ENCODE data around the gene SLC19A2. TPM values are rescaled to one million over a fixed set of nuclear protein-coding genes. Genes with fewer than 3 reads are reported as not detected.

SLC19A2 gene
- total and polyA plus RNA-seq, 2 donors (not counting 1 experiment from before 2014, with no cell fraction given), result 5.2 to 8.9 TPM

GRCh38 chr1:169521226-169521625 is 35.5 kb upstream of the SLC19A2 start:
- Histone ChIP-seq H3K79me2 (ENCODE audit: control insufficient read depth, insufficient read depth, low read length) (no peaks in the 10 kb centered on the region), H4K20me1 (ENCODE audit: control insufficient read depth, extremely low read depth, insufficient read depth, low read length) (no peaks in the 10 kb centered on the region), H3K36me3 (ENCODE audit: control insufficient read depth, insufficient read depth, low read length) (no peaks in the 10 kb centered on the region), H3K4me2 (ENCODE audit: extremely low read depth, insufficient read depth, low read length) (no peak overlapping the region), H3K4me3 (replicated peaks in 1 of 4; ENCODE audit: control extremely low read depth in 1 of 4, insufficient read depth in 1 of 4, low read depth in 3 of 4, low read length in 4 of 4) (no peak overlapping the region), H3K27ac (ENCODE audit: insufficient read depth, low read length) (no peak overlapping the region), H3K9ac (ENCODE audit: insufficient read depth, low read length) (no peak overlapping the region), H3K4me1 (ENCODE audit: control insufficient read depth, extremely low read depth, insufficient read depth, low read length) (no peaks in the 10 kb centered on the region), H2AFZ (ENCODE audit: low read length) (no peak overlapping the region), H3K9me3 (ENCODE audit: control insufficient read depth, insufficient read depth, low read depth, low read length) (no peaks in the 10 kb centered on the region), H3K27me3 (ENCODE audit: control insufficient read depth, insufficient read depth, low read length) (no peaks in the 10 kb centered on the region)
- no peak for DNase-seq (ENCODE audit: low read depth in 2 of 2)
- no peak for TF ChIP-seq EZH2 (IDR thresholded peaks at IDR 0.05; ENCODE audit: low read length, missing control alignments)
- TF ChIP-seq, protein P1, sequence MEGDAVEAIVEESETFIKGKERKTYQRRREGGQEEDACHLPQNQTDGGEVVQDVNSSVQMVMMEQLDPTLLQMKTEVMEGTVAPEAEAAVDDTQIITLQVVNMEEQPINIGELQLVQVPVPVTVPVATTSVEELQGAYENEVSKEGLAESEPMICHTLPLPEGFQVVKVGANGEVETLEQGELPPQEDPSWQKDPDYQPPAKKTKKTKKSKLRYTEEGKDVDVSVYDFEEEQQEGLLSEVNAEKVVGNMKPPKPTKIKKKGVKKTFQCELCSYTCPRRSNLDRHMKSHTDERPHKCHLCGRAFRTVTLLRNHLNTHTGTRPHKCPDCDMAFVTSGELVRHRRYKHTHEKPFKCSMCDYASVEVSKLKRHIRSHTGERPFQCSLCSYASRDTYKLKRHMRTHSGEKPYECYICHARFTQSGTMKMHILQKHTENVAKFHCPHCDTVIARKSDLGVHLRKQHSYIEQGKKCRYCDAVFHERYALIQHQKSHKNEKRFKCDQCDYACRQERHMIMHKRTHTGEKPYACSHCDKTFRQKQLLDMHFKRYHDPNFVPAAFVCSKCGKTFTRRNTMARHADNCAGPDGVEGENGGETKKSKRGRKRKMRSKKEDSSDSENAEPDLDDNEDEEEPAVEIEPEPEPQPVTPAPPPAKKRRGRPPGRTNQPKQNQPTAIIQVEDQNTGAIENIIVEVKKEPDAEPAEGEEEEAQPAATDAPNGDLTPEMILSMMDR (conservative IDR thresholded peaks at IDR 0.05 in 1 of 2, IDR thresholded peaks at IDR 0.05 in 1 of 2; ENCODE audit: low read depth in 1 of 2, low read length in 2 of 2), result no peak

DNA sequence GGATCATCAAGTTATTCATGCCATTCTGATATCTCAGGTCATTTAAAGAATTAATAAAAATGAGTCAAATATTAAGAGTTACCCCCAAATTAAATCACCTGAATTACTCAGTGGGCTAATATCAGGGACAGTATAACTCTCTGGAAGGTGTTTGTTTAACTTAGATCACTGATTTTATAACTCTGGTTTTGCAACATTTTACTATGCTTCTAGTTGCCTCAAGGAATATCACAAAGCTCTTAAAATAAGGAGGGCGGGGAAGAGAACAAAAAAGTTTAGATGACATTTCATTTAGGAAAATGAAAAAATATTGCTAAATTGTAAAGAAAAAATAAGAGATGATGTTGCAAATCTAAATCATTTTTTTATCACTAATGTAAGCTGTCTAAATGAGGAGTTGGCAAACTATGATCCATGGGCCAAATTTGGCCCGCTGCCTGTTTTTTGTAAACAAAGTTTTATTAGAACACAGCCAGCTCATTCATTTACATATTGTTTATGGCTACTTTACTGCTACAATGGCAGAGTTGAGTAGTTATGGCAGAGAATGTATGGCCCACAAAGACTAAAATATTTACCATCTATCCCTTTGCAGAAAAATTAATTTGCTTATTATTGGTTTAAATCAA is 31.9 kb upstream of the SLC19A2 start:
- H3K4me1 ChIP-seq (ENCODE audit: control insufficient read depth, extremely low read depth, insufficient read depth, low read length), result no peaks in the 10 kb centered on the region
- H3K4me2 ChIP-seq (ENCODE audit: extremely low read depth, insufficient read depth, low read length), result no peak overlapping the region
- no peak for DNase-seq (ENCODE audit: low read depth in 2 of 2)
- H4K20me1 ChIP-seq (ENCODE audit: control insufficient read depth, extremely low read depth, insufficient read depth, low read length), result no peaks in the 10 kb centered on the region
- no peak overlapping the region for H3K9ac ChIP-seq (ENCODE audit: insufficient read depth, low read length)
- no peak overlapping the region for H2AFZ ChIP-seq (ENCODE audit: low read length)
- no peak overlapping the region for H3K4me3 ChIP-seq (replicated peaks in 1 of 4; ENCODE audit: control extremely low read depth in 1 of 4, insufficient read depth in 1 of 4, low read depth in 3 of 4, low read length in 4 of 4)
- no peak overlapping the region for H3K27ac ChIP-seq (ENCODE audit: insufficient read depth, low read length)
- TF ChIP-seq, protein P1 (conservative IDR thresholded peaks at IDR 0.05 in 1 of 2, IDR thresholded peaks at IDR 0.05 in 1 of 2; ENCODE audit: low read depth in 1 of 2, low read length in 2 of 2), result no peak
- no peak for TF ChIP-seq EZH2 (IDR thresholded peaks at IDR 0.05; ENCODE audit: low read length, missing control alignments)
- H3K9me3 ChIP-seq (ENCODE audit: control insufficient read depth, insufficient read depth, low read depth, low read length), result no peaks in the 10 kb centered on the region
- no peaks in the 10 kb centered on the region for H3K27me3 ChIP-seq (ENCODE audit: control insufficient read depth, insufficient read depth, low read length)
- H3K79me2 ChIP-seq (ENCODE audit: control insufficient read depth, insufficient read depth, low read length), result no peaks in the 10 kb centered on the region
- no peaks in the 10 kb centered on the region for H3K36me3 ChIP-seq (ENCODE audit: control insufficient read depth, insufficient read depth, low read length)

- Histone ChIP-seq H3K79me2 (ENCODE audit: control insufficient read depth, insufficient read depth, low read length) (no peaks in the 10 kb centered on the region), H3K4me3 (replicated peaks in 1 of 4; ENCODE audit: control extremely low read depth in 1 of 4, insufficient read depth in 1 of 4, low read depth in 3 of 4, low read length in 4 of 4) (no peak overlapping the region), H3K9ac (ENCODE audit: insufficient read depth, low read length) (no peak overlapping the region), H3K36me3 (ENCODE audit: control insufficient read depth, insufficient read depth, low read length) (no peaks in the 10 kb centered on the region), H3K27ac (ENCODE audit: insufficient read depth, low read length) (no peak overlapping the region), H3K9me3 (ENCODE audit: control insufficient read depth, insufficient read depth, low read depth, low read length) (no peaks in the 10 kb centered on the region), H3K4me1 (ENCODE audit: control insufficient read depth, extremely low read depth, insufficient read depth, low read length) (peaks cover 5% of the 10 kb centered on the region), H2AFZ (ENCODE audit: low read length) (no peak overlapping the region), H3K4me2 (ENCODE audit: extremely low read depth, insufficient read depth, low read length) (no peak overlapping the region), H4K20me1 (ENCODE audit: control insufficient read depth, extremely low read depth, insufficient read depth, low read length) (no peaks in the 10 kb centered on the region), H3K27me3 (ENCODE audit: control insufficient read depth, insufficient read depth, low read length) (no peaks in the 10 kb centered on the region)
- no peak for TF ChIP-seq EZH2 (IDR thresholded peaks at IDR 0.05; ENCODE audit: low read length, missing control alignments)
- TF ChIP-seq, protein P1 (conservative IDR thresholded peaks at IDR 0.05 in 1 of 2, IDR thresholded peaks at IDR 0.05 in 1 of 2; ENCODE audit: low read depth in 1 of 2, low read length in 2 of 2), result no peak
- DNase-seq (ENCODE audit: low read depth in 2 of 2), result no peak
Measured at GRCh38 chr1:169515641-169516040, 29.9 kb upstream of the SLC19A2 start.
